ENCODE data around the gene FGF1.

Gene FGF1

GRCh38 chr5:142640316-142641005 is 45.4 kb downstream of the FGF1 start:
- no peak for DNase-seq

GRCh38 chr5:142639455-142639854 is 46.4 kb downstream of the FGF1 start:
- DNase-seq: no peak

- no peak for DNase-seq
These were observed 48.0 kb downstream of the FGF1 start for GRCh38 chr5:142637871-142638270.

GRCh38 chr5:142636698-142637324 is 49.1 kb downstream of the FGF1 start:
- DNase-seq: no peak

GRCh38 chr5:142636093-142636492 is 49.8 kb downstream of the FGF1 start:
- DNase-seq: no peak

- DNase-seq: no peak
These were observed 51.5 kb downstream of the FGF1 start for GRCh38 chr5:142634216-142635011.

GRCh38 chr5:142630927-142631539 is 54.9 kb downstream of the FGF1 start:
- no peak for DNase-seq

GRCh38 chr5:142627383-142628217 is 58.3 kb downstream of the FGF1 start:
- no peak for DNase-seq

- no peak for DNase-seq
These were observed 59.1 kb downstream of the FGF1 start for GRCh38 chr5:142626786-142627185.

- DNase-seq: no peak
These were observed 59.8 kb downstream of the FGF1 start for GRCh38 chr5:142626099-142626498.

GRCh38 chr5:142621227-142621626 is 64.7 kb downstream of the FGF1 start:
- no peak for DNase-seq

- DNase-seq: no peak
These were observed 66.1 kb downstream of the FGF1 start for GRCh38 chr5:142619815-142620214.

- DNase-seq: no peak
These were observed 67.8 kb downstream of the FGF1 start for GRCh38 chr5:142618130-142618523.

GRCh38 chr5:142617416-142618129 is 68.3 kb downstream of the FGF1 start:
- DNase-seq: no peak

- no peak for DNase-seq
These were observed 69.9 kb downstream of the FGF1 start for GRCh38 chr5:142615948-142616347.

GRCh38 chr5:142614054-142614453 is 71.8 kb downstream of the FGF1 start:
- no peak for DNase-seq

- DNase-seq: no peak
These were observed 72.6 kb downstream of the FGF1 start for GRCh38 chr5:142613271-142613671.

- no peak for DNase-seq
These were observed 73.2 kb downstream of the FGF1 start for GRCh38 chr5:142612494-142613270.

- peak; percentile 74 for DNase-seq
These were observed 74.7 kb downstream of the FGF1 start for GRCh38 chr5:142611154-142611553.

GRCh38 chr5:142610176-142611001 is 75.5 kb downstream of the FGF1 start:
- DNase-seq: no peak
